ENCODE results near the gene LONRF2.

- TF ChIP-seq CTCF (IDR thresholded peaks at IDR 0.05) (no peak), POLR2AphosphoS5 (IDR thresholded peaks at IDR 0.05) (no peak)
These were observed 56.2 kb downstream of the LONRF2 start for GRCh38 chr2:100266126-100266525.

Measured in breast epithelium (tissue), 3 donors.